Left ventricle myocardium inferior (tissue), 1 donor: Measurements from ENCODE around the gene KCNG2. TPM values are rescaled to one million over a fixed set of nuclear protein-coding genes. Genes with fewer than 3 reads are reported as not detected.

Experiments used
- DNase-seq: peaks from one replicate; pipeline ENCODE4 v3.0.0-alpha.2; 2020
- H3K27ac ChIP-seq: fragments of 200-600 bp; replicated peaks from 2 replicates; pipeline ENCODE4 v1.8.0; 2021
- H3K27me3 ChIP-seq: fragments of 200-600 bp; 2 replicates; pipeline ENCODE4 v1.8.0; 2021; ENCODE audit warnings: low read depth
- H3K36me3 ChIP-seq: fragments of 200-600 bp; 2 replicates; pipeline ENCODE4 v1.8.0; 2021
- H3K4me1 ChIP-seq: fragments of 200-600 bp; 2 replicates; pipeline ENCODE4 v1.8.0; 2021
- H3K4me3 ChIP-seq: fragments of 200-600 bp; 2 replicates; pipeline ENCODE4 v1.8.0; 2021; ENCODE audit warnings: mild to moderate bottlenecking, moderate library complexity
- H3K9me3 ChIP-seq: fragments of 200-600 bp; replicated peaks from 2 replicates; pipeline ENCODE4 v1.8.0; 2021
- CTCF ChIP-seq: fragments of 200-600 bp; IDR thresholded peaks from 2 replicates; pipeline ENCODE4 v1.8.0; 2021; ENCODE audit warnings: antibody characterized with exemption, mild to moderate bottlenecking, borderline replicate concordance
- intact Hi-C: fragments of 100-400 bp; cut with micrococcal nuclease; formaldehyde crosslinking; loops from one replicate; pipeline ENCODE4 v1.11.0; 2022
- total RNA-seq: library from RNA; stranded (reverse); fragmentation: NEBNext Ultra II Directional; extraction: Animal tissue kit (Norgen Biotek cat#: 25700); gene quantifications from one replicate; pipeline ENCODE4 v1.2.1, GENCODE V29; 2021
- donor health status: DM: no; HTN: yes; CAD: no; lungs with severe emphysema.

The KCNG2 gene
- total RNA-seq, 1 donor from 2014 or later = not detected

- intact Hi-C loops = no loop called here
Measured at GRCh38 chr18:79770826-79771225, 26.9 kb upstream of the KCNG2 start.

GRCh38 chr18:79771446-79772107, 26.2 kb upstream of the KCNG2 start:
- Histone ChIP-seq H3K27me3 (peaks cover 76% of the 10 kb centered on the region), H3K4me3 (no peak overlapping the region), H3K36me3 (no peaks in the 10 kb centered on the region), H3K9me3 (peaks cover 35% of the 10 kb centered on the region), H3K27ac (no peak overlapping the region), H3K4me1 (no peaks in the 10 kb centered on the region)
- no peak for DNase-seq
- TF ChIP-seq CTCF = no peak
- intact Hi-C loops = no loop called here

More at GRCh38 chr18:79770826-79771225, 26.9 kb upstream of the KCNG2 start:
- no peak for TF ChIP-seq CTCF
- H3K36me3 ChIP-seq = no peaks in the 10 kb centered on the region
- peaks cover 35% of the 10 kb centered on the region for H3K9me3 ChIP-seq
- no peaks in the 10 kb centered on the region for H3K4me1 ChIP-seq
- DNase-seq = no peak
- H3K4me3 ChIP-seq = no peak overlapping the region
- H3K27ac ChIP-seq = no peak overlapping the region
- peaks cover 75% of the 10 kb centered on the region for H3K27me3 ChIP-seq

GRCh38 chr18:79772108-79772864, 25.5 kb upstream of the KCNG2 start:
- peaks cover 76% of the 10 kb centered on the region for H3K27me3 ChIP-seq
- H3K4me3 ChIP-seq = no peak overlapping the region
- no peaks in the 10 kb centered on the region for H3K4me1 ChIP-seq
- intact Hi-C loops = no loop called here
- H3K9me3 ChIP-seq = peaks cover 31% of the 10 kb centered on the region
- no peak for DNase-seq
- H3K27ac ChIP-seq = no peak overlapping the region
- no peak for TF ChIP-seq CTCF
- no peaks in the 10 kb centered on the region for H3K36me3 ChIP-seq

- Histone ChIP-seq H3K4me1 (no peaks in the 10 kb centered on the region), H3K36me3 (no peaks in the 10 kb centered on the region), H3K27me3 (peaks cover 81% of the 10 kb centered on the region), H3K27ac (no peak overlapping the region), H3K4me3 (no peak overlapping the region), H3K9me3 (peaks cover 23% of the 10 kb centered on the region)
- intact Hi-C loops = no loop called here
- TF ChIP-seq CTCF = no peak
- DNase-seq = no peak
Measured at GRCh38 chr18:79772865-79773696, 24.7 kb upstream of the KCNG2 start.

GRCh38 chr18:79774111-79774510, 23.6 kb upstream of the KCNG2 start:
- intact Hi-C loops = no loop called here
- H3K36me3 ChIP-seq = no peaks in the 10 kb centered on the region
- no peaks in the 10 kb centered on the region for H3K4me1 ChIP-seq
- no peak overlapping the region for H3K4me3 ChIP-seq
- no peak for TF ChIP-seq CTCF
- peaks cover 13% of the 10 kb centered on the region for H3K9me3 ChIP-seq
- no peak overlapping the region for H3K27ac ChIP-seq
- no peak for DNase-seq
- H3K27me3 ChIP-seq = peaks cover 90% of the 10 kb centered on the region
